Activated CD8-positive, alpha-beta T cell treated with anti-CD3 and anti-CD28 coated beads, Interleukin-2, amount 10 ng/mL, durations not matched to agents 7 days and 5 days (primary cell): ENCODE results near the gene SPRN. TPM values are rescaled to one million over a fixed set of nuclear protein-coding genes. Genes with fewer than 3 reads are reported as not detected.
"Not testable (repeated sequence)": the region's sequence is repeated elsewhere in the genome, so short reads cannot be mapped to it uniquely, and the experiment has no call there.

Experiments
- ATAC-seq: fragments of 150-1000 bp; cut with Tn5 transposase; one replicate; pipeline ENCODE4 v1.10.0; 2021; ENCODE audit warnings: moderate library complexity
- CTCF ChIA-PET: fragments of 350-600 bp; sonication (Branson Sonifier 250); formaldehyde crosslinking; loops from one replicate; lab custom pipeline; 2021; ENCODE audit warnings: antibody characterized with exemption; lab: Charles Lee
- POLR2A ChIA-PET: fragments of 350-600 bp; sonication (Branson Sonifier 250); formaldehyde crosslinking; loops from one replicate; lab custom pipeline; 2021; ENCODE audit warnings: antibody characterized with exemption; lab: Charles Lee
- DNase-seq: peaks from one replicate; pipeline ENCODE4 v3.0.0-alpha.2; 2020
- H3K27ac Mint-ChIP-seq: one replicate; pipeline ENCODE4 v1.8.0; 2021; ENCODE audit warnings: mild to moderate bottlenecking, mixed read lengths
- H3K27me3 Mint-ChIP-seq: one replicate; pipeline ENCODE4 v1.8.0; 2021; ENCODE audit warnings: low read depth, mixed read lengths
- H3K36me3 Mint-ChIP-seq: one replicate; pipeline ENCODE4 v1.8.0; 2021; ENCODE audit warnings: low read depth, mixed read lengths
- H3K4me1 Mint-ChIP-seq: one replicate; pipeline ENCODE4 v1.8.0; 2021; ENCODE audit warnings: low read depth, mixed read lengths
- H3K4me3 Mint-ChIP-seq: one replicate; pipeline ENCODE4 v1.8.0; 2021; ENCODE audit warnings: mild to moderate bottlenecking, mixed read lengths
- H3K9me3 Mint-ChIP-seq: one replicate; pipeline ENCODE4 v1.8.0; 2022; ENCODE audit warnings: mixed read lengths; ENCODE audit not compliant: insufficient read depth
- total RNA-seq, 2 experiments: library from RNA; stranded (reverse); gene quantifications; one replicate each; pipeline ENCODE4 v1.2.3, GENCODE V29; 2021

SPRN gene
- total RNA-seq, 2 experiments from 2014 or later, result not detected

DNA sequence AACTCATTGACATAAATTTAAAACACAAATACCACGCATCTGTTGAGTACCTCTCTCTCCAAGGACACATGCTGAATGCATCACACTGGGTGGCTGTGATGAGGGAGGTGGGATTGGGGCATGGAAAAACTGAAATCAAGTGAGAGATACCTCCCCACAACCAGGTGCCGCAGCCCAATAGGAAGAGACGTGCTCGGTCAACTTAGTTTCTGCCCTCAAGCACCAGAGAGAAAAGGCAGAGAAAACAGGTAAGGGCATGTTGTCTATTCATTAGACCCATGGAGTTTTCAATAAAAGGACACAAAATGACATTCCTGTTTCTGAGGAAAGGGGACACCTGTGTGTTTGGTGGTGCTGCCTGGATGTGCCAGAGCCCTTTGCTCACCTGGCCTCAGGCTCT, 5.1 kb upstream of the SPRN start:
- CTCF ChIA-PET, result interaction anchor here (1.2 kb wide), 1 partner anchor 9 kb away, joined by 4 read pairs; no protein-coding TSS in a partner anchor
- H3K27ac Mint-ChIP-seq, H3K27me3 Mint-ChIP-seq, ATAC-seq, H3K36me3 Mint-ChIP-seq, POLR2A ChIA-PET, DNase-seq, H3K4me3 Mint-ChIP-seq, H3K4me1 Mint-ChIP-seq, H3K9me3 Mint-ChIP-seq: not testable (repeated sequence)

- H3K27ac Mint-ChIP-seq, POLR2A ChIA-PET, H3K4me1 Mint-ChIP-seq, H3K36me3 Mint-ChIP-seq, H3K4me3 Mint-ChIP-seq, DNase-seq, H3K9me3 Mint-ChIP-seq, CTCF ChIA-PET: not testable (repeated sequence)
- H3K27me3 Mint-ChIP-seq, result peaks cover 10% of the 10 kb centered on the region
- peak; percentile 22 for ATAC-seq
Observed at GRCh38 chr10:133424102-133424501, 323 bp downstream of the SPRN start.

DNA sequence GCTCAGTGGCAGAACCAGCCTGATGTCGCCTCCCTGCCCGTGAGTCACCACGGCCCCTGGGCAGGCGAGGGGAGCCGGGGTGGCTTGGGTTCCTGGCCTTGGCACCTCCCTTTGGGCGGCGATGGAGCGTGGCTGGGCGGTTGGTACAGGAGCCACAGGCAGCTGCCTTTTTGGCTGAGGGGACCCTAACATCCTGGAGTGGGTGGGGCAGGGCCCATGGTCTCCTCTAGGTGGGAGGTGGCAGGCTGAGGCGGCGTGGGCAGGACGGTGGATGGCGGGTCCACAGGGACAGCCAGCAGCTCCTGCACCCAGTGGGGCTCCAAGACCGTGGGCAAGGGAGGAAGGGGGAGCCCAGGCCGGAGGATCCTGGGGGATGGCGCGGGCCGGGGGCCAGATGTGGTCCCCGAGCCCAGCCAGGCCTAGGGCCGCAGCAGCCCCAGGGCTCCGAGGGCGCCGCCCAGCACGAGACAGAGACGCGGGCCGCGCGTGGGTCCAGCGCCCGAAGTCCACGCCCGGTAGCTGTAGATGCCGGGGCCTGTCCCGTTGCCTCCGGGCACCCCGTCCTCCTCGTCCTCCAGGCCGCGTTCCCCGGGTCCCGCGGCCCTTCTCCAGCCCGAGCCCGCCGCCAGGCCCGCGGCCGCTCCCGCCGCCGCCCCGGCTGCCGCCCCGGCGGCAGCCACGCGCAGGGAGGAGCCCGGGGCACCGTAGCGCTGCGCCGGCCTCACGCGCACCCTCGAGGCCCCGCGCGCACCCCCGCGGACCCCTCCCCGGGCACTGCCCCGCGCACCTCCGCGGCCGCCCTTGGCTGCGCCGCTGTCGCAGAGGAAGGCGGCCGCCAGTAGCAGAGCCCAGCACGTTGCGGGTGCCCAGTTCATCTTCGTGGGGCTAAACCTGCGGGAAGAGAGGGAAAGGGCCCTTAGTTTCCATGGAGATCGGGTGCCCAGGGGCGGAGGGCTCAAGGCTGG, 1.3 kb downstream of the SPRN start:
- no peak for DNase-seq
- Mint-ChIP-seq H3K4me3 (no peak overlapping the region), H3K4me1 (peaks cover 7% of the 10 kb centered on the region), H3K9me3 (no peaks in the 10 kb centered on the region), H3K27ac (no peak overlapping the region), H3K27me3 (peaks cover 10% of the 10 kb centered on the region), H3K36me3 (no peaks in the 10 kb centered on the region)
- ChIA-PET CTCF (interaction anchor here (0.7 to 1.2 kb wide), 2 partner anchors 16 to 93 kb away, joined by 3 read pairs; no protein-coding TSS in a partner anchor), POLR2A (no interaction called here)
- ATAC-seq, result peak; percentile 25

GRCh38 chr10:133422223-133422806, 2.1 kb downstream of the SPRN start:
- Mint-ChIP-seq H3K27me3 (peaks cover 10% of the 10 kb centered on the region), H3K9me3 (no peaks in the 10 kb centered on the region), H3K36me3 (no peaks in the 10 kb centered on the region), H3K4me3 (no peak overlapping the region), H3K27ac (no peak overlapping the region), H3K4me1 (peaks cover 7% of the 10 kb centered on the region)
- ChIA-PET POLR2A (no interaction called here), CTCF (interaction anchor here (0.7 to 1.2 kb wide), 2 partner anchors 17 to 93 kb away, joined by 3 read pairs; no protein-coding TSS in a partner anchor)
- no peak for ATAC-seq
- no peak for DNase-seq

DNA sequence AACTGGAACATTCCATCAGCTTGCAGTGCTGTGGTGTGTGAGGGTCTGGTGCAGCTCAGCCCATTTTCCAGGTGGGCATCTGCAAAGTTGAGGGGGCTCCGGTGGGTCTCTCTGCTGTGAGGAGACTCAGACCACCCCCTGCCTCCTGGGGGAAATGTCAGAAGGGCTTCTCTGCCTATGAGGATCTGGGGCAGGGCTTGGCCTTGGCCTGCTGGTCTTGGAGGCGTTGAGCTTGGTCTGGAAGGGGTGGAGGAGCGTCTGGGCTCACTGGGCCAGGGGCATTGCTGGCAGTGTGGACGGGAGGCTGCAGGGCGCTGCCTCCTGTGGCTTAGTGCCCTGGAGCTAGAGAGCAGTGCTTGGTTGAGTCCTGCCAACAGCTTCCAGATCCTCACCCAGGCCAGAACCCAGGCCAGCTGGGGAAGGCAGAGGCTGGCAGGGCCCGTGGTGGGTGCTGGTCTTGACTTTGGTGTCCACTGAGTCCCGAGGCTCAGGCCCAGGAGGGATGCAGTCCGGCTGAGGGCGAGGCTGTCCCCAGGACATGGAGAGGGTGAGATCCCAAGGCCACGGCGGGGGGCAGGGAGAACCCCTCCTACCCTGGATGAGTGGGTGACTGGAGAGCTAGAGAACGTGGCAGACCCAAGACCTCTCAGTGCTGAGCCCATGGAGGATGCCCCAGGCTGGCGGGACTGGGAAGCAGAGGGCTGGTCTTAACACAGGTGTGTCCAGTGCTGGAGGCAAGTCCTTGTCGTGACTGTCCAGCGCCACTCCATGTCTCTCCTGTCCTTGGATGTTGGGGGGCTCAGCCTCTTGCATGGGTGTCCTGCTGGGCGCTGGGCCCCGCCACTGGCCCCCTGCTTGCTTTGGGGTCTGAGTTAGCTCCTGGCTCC, 2.8 kb downstream of the SPRN start:
- POLR2A ChIA-PET, result no interaction called here
- CTCF ChIA-PET, result no interaction called here
- ATAC-seq, result no peak

GRCh38 chr10:133420579-133420978, 3.8 kb downstream of the SPRN start:
- peaks cover 6% of the 10 kb centered on the region for H3K36me3 Mint-ChIP-seq
- DNase-seq, result no peak
- H3K4me3 Mint-ChIP-seq, result no peak overlapping the region
- H3K4me1 Mint-ChIP-seq, result peaks cover 7% of the 10 kb centered on the region
- ATAC-seq, result no peak
- H3K9me3 Mint-ChIP-seq, result peaks cover under 1% of the 10 kb centered on the region
- H3K27me3 Mint-ChIP-seq, result peaks cover 10% of the 10 kb centered on the region
- no peak overlapping the region for H3K27ac Mint-ChIP-seq
- ChIA-PET POLR2A (no interaction called here), CTCF (no interaction called here)

More for the DNA sequence above, 2.8 kb downstream of the SPRN start:
- DNase-seq, result no peak
- H3K4me1 Mint-ChIP-seq, result peaks cover 7% of the 10 kb centered on the region
- H3K9me3 Mint-ChIP-seq, result no peaks in the 10 kb centered on the region
- no peak overlapping the region for H3K27ac Mint-ChIP-seq
- H3K4me3 Mint-ChIP-seq, result no peak overlapping the region
- no peaks in the 10 kb centered on the region for H3K36me3 Mint-ChIP-seq
- H3K27me3 Mint-ChIP-seq, result peaks cover 10% of the 10 kb centered on the region

DNA sequence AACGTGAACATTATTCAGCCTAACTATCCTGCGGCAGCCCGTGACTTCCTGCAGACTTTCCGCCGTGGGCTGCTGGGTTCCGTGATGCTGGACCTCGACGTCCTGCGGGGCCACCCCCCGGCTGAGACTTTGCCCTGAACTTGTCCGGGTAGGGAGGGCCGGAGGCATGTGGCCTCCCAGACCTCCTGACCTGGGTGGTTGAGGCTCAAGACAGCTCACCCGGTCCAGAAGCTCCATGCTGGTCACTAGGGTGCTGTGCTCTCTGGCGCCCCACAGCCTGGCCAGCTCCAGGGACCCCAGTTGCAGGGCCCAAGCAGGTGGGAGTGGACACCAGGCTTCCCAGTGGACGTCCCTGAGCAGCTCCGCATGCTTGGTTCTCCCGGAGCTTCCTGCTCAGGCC, 4.4 kb downstream of the SPRN start:
- ATAC-seq (no peak), DNase-seq (no peak)
- peaks cover 7% of the 10 kb centered on the region for H3K4me1 Mint-ChIP-seq
- H3K27me3 Mint-ChIP-seq, result peaks cover 10% of the 10 kb centered on the region
- CTCF ChIA-PET, result no interaction called here
- peaks cover 5% of the 10 kb centered on the region for H3K9me3 Mint-ChIP-seq
- no peak overlapping the region for H3K27ac Mint-ChIP-seq
- POLR2A ChIA-PET, result no interaction called here
- H3K36me3 Mint-ChIP-seq, result peaks cover 11% of the 10 kb centered on the region
- H3K4me3 Mint-ChIP-seq, result no peak overlapping the region

- ATAC-seq, result no peak
- H3K27ac Mint-ChIP-seq, result no peak overlapping the region
- peaks cover 5% of the 10 kb centered on the region for H3K9me3 Mint-ChIP-seq
- peaks cover 10% of the 10 kb centered on the region for H3K27me3 Mint-ChIP-seq
- H3K36me3 Mint-ChIP-seq, result peaks cover 16% of the 10 kb centered on the region
- H3K4me1 Mint-ChIP-seq, result peaks cover 7% of the 10 kb centered on the region
- DNase-seq, result no peak
- POLR2A ChIA-PET, result no interaction called here
- CTCF ChIA-PET, result no interaction called here
- H3K4me3 Mint-ChIP-seq, result no peak overlapping the region
Observed at GRCh38 chr10:133419211-133419950, 5.0 kb downstream of the SPRN start.

- DNase-seq, result no peak
- POLR2A ChIA-PET, result interaction anchor here (0.5 kb wide), 1 partner anchor 29 kb away, joined by 3 read pairs; no protein-coding TSS in a partner anchor
- H3K4me1 Mint-ChIP-seq, result peaks cover 4% of the 10 kb centered on the region
- peaks cover 8% of the 10 kb centered on the region for H3K9me3 Mint-ChIP-seq
- no peak for ATAC-seq
- CTCF ChIA-PET, result no interaction called here
- H3K4me3 Mint-ChIP-seq, result no peak overlapping the region
- no peak overlapping the region for H3K27ac Mint-ChIP-seq
- H3K27me3 Mint-ChIP-seq, result peaks cover 7% of the 10 kb centered on the region
- H3K36me3 Mint-ChIP-seq, result peaks cover 23% of the 10 kb centered on the region
Observed at GRCh38 chr10:133418289-133418993, 6.0 kb downstream of the SPRN start.

DNA sequence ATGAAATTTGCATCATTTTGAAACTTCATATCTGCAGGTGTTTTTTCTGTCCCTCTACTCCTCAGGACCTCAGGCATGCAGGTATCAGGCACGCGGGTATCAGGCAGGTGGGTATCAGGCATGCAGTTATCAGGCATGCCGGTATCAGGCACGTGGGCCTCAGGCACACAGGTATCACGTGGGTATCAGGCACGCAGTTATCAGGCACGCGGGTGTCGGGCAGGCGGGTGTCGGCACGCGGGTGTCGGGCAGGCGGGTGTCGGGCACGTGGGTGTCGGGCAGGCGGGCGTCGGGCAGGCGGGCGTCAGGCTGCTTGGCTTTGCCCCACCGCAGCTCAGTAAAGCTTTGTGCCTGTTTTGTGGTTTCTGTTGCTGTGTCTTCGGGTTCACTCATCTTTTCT, 8.7 kb downstream of the SPRN start:
- H3K27ac Mint-ChIP-seq, result no peak overlapping the region
- ATAC-seq, result no peak

More for the DNA sequence above, 8.7 kb downstream of the SPRN start:
- ChIA-PET POLR2A (no interaction called here), CTCF (no interaction called here)
- Mint-ChIP-seq H3K9me3 (peaks cover 33% of the 10 kb centered on the region), H3K4me1 (no peaks in the 10 kb centered on the region), H3K36me3 (peaks cover 49% of the 10 kb centered on the region), H3K27me3 (no peaks in the 10 kb centered on the region), H3K4me3 (no peak overlapping the region)
- DNase-seq, result no peak
